HG02610 (cell line): ENCODE measurements around the gene ULBP1.
"Not testable (repeated sequence)": the region's sequence is repeated elsewhere in the genome, so short reads cannot be mapped to it uniquely, and the experiment has no call there.

Experiments
- ATAC-seq: cut with Tn5 transposase; IDR thresholded peaks from one replicate; pipeline ENCODE4 v1.9.1; 2021; ENCODE audit warnings: mild to moderate bottlenecking, moderate library complexity; ENCODE audit not compliant: unreplicated experiment

The ULBP1 gene, protein sequence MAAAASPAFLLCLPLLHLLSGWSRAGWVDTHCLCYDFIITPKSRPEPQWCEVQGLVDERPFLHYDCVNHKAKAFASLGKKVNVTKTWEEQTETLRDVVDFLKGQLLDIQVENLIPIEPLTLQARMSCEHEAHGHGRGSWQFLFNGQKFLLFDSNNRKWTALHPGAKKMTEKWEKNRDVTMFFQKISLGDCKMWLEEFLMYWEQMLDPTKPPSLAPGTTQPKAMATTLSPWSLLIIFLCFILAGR

DNA sequence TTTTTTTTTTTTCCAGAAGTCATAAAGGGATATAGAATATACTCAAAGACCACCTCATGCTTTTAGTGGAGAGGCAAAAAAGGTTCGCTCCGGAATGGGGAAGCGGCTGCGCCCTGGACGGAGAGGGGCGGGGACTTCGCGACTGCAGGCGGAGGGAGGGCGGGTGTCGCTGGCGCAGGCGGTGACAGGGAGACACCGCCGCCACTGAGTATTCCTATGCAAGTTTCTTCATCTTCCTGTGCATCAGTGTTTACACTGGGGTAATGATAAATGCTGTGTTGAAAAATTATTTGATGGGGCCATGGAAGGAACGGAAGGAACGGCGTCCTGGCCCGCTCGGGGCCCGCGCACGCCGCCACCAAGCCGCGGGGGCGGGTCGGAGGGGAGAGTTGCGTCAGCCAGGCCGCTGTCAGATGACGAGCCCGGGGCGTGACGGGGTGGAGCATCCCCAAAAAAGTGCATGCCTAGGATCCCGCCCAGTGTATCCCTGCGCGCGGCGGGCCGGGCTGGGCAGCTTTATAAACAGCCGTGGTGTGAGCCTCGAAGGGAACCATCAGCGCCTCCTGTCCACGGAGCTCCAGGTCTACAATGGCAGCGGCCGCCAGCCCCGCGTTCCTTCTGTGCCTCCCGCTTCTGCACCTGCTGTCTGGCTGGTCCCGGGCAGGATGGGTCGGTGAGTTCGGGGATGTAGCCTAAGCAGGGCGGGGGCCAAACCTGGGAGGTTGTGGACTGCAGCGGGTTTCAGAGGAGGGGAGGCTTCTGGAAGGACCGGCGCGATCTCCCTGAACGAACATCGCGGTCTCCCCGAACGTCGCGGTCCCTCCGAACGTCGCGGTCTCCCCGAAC lies at the start of gene ULBP1:
ULBP1 (plus strand) TSS at position 482 of the 846 bp plus-strand sequence; CDS start at position 589, 107 bp downstream.
- peak; percentile 53 for ATAC-seq

DNA sequence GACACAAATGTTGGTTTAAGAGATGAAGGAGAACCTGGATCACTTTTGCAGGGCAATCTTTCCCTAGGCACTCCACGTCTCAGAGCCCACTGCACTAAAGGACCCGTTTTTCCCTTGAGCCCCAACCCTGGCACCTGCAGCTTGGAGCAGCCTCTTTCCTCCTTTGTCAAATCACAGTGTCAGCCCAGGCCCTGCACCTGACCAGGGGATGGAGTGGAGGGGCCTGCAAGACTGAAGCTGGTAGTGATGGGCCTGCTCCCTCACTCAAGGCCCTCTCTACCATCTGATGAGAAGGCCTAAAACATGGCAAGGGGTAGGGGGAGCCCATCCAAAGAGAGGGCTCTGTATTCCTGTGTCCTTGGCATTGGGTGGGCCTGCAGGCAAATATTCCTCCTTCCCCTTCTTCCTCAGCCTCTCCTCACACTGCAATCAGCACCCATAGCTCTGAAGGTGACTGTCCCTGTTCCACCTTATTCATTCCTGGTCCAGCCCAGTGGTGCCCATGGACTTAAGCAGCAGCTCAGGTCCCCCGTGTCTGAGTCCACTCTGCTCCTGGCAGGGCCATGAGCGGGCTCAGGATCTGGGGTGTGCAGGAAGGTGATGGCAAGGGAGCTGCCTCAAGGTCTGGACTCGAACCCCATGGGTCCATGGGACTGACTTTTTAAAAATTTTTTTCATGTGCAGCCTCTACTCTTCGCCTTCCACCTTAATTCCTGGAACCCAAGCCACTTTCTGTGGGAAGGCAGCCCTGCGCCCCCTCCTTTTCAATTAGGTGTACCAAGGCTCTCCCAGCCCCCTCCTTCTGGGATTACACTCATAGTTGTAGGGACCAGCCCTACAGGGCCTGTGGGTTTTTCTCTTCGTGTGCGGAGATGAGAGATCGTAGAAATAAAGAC lies 47.5 kb upstream of the ULBP1 start:
- no peak for ATAC-seq

DNA sequence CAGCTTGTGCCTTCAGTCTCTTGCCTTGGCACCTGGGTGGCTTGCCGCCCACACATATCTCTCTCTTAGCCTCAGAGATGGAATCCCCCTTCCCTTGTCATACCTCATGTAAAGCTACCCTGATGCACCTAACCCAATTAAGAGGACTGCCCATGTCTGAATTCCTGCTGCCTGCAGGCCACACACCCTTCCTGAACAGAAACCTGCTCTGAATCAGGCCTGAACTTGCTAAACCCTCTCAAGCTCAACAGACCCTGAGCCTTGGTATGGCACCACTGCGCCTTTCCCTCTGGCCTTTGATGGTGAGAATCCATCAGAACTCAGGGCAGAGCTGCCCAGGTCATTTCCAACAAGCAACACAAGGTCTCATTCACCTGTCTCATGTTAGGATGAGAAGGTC lies 46.1 kb upstream of the ULBP1 start:
- ATAC-seq, result no peak

DNA sequence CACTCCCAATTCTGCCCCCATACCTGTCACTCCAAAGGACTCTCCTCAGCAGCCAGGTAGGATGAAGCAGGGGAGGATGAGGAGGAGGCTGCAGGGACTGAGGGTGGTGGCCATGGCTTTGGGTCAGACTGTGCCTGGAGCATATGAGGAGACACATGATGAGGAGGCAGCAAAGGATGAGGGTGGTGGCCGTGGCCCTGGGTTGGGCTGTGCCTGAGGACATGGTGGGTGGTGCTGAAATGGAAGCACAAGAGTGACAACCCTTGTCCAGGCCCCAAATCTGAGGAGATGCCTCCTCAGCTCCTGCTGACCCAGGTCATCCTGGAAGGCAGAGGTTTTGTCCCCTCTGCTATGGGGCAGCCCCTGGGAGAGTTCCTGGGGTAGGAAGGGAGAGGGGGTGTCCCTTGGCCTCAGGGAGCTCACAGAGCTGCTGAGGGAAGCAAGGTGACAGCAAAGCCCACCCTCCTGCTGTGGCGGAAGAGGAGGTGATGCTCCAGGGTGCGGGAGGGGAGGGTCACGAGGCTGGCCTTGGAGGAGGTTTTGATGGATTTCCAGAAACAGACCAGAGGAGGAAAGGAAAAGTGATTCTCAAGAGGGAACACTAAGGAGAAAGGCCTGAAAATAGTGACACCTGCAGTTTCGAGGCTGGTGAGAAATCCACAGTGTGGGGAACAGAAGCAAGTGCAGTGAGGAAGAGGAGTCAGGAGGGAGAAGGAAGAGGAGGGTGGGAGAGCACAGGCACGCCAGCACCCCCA lies 45.4 kb upstream of the ULBP1 start:
- ATAC-seq, result no peak

DNA sequence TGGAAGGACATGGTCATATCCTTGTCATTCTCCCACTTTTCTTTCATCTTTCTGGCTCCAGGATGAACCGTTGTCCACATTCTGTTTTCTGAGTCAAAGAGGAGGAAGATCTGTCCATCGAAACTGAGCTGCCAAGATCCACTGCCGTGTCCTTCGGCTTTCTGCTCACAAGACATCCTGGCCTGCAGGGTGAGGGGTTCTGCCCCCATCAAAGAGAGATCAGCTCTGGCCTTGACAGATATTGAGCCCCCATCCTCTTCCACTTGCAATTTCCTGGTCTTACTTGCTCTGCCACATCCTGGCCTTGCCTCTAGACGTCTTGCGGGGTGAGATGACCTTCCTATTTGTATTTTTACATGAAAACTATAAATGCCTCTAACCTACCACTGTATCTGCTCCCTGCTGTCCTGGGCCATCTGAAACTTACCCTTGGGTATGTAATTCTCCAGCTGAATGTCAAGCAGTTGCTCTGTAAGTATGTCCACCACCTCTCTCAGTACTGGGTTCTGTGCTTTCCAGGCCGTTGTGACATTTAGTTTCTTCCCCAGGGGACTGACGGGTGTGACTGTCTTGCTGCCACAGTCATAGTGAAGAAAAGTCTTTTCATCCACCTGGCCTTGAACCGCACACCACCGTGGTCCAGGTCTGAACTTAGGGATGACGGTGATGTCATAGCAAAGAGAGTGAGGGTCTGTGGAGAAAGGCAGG lies 44.5 kb upstream of the ULBP1 start:
- ATAC-seq, result not testable (repeated sequence)

DNA sequence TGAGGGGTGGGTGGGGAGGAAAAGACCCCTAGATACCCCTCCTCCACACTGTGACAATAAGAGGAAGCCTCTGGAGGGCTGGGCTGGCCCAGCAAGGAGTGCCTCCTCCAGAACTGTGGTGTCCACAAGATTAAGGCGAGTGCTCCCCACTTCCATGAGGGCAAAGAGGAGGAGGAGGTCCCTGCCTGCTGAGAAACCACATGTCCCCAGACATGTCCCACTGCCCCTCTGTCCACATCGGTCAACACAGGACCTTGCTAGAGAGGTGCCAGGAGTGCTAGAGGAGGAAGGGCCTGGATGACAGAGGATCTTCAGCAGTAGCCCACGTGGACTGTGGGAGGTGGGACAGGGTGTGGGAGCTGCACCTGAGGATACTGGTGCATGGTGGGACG lies 43.9 kb upstream of the ULBP1 start:
- no peak for ATAC-seq

DNA sequence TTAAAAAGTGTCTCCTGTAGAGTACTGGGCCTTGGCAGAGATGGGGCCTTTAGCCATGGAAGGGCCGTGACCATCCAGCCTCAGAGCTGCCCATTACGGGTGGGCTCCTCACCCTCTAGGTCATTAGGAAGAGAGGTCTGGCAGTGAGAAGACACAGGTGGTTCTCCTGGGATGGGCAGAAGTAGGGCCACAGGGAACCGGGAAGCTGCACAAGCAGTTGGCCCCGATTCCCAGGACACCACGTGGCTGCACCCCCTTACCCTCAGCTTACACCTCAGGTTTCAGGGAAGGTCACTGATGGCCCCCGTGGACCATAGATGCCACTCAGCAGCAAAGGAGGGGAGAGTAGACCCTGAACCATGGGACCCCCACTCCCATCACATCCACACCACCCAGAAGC lies 42.4 kb upstream of the ULBP1 start:
- no peak for ATAC-seq

DNA sequence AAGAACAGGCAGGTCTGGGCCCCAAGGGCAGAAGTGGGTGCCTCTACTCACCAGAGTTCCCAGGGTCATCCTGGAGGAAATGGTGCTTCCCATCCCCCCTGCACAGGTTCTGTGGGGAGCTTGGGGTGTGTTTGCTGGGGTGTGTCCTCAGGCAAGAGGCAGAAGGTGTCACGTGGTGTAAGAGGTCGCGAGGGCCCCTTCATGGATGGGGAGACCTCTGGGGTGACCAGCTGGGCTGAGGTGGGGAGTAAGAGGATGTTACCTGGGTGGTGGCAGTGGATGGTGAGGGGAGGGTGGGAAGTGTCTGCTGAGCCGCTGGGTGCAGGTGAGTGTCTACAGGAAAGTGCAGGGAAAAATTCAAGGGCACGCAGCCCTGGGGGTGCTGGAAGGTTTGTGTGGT lies 41.7 kb upstream of the ULBP1 start:
- not testable (repeated sequence) for ATAC-seq

DNA sequence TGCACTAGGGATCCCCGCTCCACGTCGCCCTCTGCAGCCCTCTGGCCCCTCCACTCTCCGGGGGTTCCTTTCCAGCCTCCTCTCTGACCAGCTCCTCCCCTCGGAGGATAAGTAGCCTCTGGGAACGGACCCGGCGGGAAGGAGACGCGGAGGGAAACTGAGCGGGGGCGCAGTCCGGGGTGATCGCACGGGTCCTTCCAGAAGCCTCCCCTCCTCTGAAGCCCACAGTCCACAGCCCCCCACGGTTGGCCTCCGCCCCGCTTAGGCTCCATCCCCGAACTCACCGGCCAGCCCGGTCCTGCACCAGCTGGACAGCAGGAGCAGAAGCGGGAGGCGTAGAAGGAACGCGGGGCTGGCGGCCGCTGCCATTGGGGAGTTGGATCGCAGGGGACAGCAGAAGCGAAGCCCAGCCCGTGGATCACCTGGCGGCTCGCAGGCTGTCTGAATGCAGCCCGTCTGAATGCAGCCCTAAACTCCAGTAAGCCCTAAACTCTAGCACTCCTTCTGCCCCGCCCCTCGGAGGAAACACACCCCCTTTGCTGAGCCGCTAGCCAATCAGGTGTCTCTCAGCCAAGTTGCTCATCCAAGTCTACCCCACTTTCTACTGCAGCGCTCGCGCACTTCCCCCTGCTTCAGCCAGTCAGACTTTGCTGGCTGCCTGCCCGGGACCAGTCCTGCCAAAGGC lies 41.0 kb upstream of the ULBP1 start, which contains the start of gene RAET1G:
RAET1G (minus strand) TSS at position 480 of the 685 bp plus-strand sequence; CDS start at position 369, 111 bp downstream.
- peak; percentile 54 for ATAC-seq

DNA sequence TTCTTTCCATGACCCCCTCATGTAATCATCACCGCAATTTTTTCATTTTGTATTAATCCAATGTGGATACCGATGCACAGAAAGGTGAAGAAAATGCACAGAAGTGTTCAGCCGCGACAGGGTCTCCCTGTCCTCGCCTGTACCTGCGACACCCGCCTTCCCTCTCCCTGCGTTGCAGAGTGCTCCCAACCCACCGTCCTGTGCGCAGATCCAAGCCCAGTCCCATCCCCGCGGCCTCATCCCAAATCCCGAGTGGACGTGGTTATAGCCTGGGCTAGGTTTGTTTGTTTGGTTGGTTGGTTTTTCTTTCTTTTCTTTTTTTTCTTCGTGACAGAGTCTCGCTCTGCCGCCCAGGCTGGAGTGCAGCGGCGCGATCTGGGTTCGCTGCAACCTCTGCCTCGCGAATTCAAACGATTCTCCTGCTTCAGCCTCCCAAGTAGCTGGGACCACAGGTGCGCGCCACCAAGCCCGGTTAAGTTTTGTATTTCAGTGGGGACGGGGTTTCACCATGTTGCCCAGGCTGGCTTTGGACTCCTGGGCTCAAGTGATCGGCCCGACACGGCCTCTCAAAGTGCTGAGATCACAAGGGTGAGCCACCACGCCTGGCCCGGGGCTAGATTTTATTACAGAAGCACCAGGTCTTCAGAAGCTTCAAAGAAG lies 40.3 kb upstream of the ULBP1 start:
- no peak for ATAC-seq

DNA sequence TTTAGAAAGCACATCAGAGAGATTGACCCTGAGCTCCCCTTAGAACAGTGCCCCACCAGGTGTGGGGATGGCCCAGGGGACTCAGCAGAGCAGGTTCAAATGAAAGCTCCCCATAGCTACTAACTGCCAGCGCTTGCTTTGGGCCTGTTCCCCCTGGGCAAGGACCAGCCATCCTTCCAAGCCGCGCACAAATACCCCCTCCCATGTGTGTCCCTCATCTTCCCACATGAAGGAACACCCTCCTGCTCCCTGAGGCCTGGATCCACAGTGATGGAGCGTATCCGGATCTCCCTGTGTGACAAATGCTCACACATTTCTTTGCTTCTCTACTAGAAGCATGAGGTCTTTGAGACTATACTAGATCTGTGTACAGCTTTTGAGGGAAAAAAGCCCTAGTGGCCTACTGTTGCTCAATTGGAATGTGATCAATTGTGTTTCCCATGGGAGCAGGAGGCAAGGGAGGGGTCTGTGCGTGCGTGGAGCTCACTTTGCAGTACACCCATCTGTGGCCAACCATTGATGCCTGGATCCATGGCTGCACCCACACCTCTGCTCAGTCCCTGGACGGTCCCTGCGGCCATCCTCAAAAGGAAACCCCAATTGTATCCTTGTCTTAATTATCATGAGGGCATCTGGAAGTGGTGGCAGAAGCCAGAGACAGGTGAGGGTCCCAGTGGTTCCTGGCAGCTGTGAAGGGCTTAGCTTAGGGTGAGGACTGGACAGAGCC lies 39.4 kb upstream of the ULBP1 start:
- no peak for ATAC-seq

DNA sequence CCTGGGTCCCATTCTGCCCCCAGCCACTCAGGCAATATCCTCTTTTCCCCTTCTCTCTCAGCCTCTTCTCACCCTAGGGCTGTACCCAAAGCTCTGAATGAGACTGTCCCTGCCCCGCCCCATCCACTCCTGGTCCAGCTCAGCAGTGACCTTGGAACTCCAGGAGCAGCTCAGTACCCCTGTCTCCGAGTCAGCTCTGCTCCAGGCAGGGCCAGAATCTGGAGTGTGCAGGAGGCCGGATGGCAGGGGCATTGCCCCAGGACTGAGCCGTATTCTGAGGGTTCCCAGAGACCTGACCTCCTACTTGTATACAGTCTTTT lies 38.9 kb upstream of the ULBP1 start:
- ATAC-seq, result no peak

DNA sequence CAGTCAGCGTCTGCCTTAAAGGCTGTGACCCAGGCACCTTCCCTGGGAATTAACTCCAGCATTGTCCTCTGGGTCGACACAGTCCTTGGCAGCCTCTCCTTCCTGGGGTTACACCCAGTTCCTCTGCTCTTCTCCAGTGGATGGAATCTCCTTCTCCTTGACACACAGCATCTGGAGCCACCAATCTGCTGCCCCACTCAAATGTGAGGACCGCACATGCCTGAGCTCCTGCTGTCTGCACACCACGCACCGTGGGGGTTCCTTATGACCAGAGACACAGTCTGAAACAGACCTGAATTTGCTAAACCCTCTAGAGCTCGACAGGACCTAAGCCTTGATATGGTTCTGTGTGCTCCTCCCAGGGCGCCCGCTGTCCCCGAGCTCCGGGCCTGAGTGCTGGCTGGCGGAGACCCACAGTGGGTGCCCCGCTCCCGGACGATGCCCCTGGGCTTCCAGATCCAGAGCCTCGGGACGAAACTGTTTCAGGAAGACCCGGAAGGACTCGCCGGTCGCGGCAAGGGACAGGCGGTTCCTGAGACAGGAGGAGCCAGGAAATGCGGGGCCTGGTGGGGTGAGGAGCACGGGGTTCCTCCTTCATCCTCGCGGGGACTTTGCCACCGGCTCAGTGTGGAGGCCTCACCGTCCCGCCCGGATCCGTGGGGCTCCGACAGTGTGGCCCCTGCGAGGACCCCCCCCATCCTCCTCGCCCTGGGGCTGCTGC lies 38.3 kb upstream of the ULBP1 start:
- ATAC-seq, result no peak

DNA sequence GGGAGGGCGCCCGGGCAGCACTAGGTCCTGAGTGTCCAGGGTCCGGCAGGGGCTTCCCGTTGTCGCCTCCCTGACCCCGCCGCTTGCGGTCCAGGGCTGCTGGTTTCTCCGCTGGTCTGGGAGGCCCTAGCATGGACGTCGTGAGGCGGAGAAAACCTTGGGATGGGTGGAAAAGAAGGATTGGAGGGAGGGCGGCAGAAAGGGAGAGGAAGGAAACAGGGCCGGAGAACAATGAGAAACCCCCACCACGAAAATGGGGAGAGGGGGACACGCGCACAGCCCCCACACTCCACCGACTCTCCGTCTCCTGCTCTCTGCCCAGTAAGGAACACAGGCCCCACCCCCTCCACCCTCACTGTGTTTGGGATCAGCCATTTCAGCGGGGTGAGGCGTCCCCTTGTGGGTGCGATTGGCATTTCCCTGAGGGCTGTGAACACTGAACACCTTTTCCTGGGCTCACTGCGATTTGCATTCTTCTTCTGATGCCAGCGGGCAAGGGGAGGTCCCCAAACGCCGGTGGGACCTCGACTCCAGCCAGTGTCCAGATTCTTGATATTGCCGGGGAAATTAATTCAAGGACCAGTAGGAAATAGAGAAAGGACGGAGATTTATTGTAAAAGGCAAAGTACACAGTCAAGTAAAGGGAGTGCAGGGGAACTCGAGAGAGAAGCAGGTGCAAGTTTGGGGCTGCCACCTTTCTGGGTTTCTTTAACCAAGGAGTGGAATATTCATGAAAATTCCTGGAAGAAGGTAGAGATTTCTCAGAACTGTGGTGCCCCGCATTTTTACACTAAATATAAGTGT lies 37.6 kb upstream of the ULBP1 start:
- ATAC-seq, result peak; percentile 63

DNA sequence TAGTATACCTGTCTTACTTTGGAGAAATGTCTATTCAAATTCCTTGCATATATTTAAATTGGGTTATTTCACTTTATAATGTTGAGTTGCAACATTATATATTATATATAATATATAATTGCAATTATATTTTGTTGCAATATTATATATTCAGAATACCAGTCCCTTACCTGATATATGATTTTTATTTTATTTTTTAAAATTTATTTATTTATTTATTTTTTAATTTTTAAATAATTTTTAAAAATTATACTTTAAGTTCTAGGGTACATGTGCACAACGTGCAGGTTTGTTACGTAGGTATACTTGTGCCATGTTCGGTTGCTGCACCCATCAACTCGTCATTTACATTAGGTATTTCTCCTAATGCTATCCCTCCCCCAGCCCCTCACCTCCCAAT lies 36.7 kb upstream of the ULBP1 start:
- not testable (repeated sequence) for ATAC-seq

DNA sequence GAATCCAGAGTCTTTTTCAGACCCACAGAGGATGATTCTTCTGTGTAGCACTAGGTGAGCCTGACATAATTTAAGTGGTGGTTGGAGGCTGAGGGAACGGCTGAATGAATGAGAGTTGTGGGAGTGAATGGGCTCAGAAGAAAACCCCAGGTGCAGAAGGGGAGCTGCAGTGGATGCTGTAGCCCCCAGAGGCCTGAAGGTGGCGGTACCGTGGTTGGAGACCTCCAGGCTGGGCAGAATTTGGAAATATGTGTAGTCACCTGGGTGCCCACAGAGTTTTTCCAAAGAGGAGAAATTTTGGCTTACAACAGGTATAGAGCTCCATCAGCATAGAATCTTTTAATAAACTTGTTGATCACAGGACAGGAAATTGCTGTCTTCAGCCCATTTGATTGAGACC lies 34.3 kb upstream of the ULBP1 start:
- ATAC-seq, result no peak

DNA sequence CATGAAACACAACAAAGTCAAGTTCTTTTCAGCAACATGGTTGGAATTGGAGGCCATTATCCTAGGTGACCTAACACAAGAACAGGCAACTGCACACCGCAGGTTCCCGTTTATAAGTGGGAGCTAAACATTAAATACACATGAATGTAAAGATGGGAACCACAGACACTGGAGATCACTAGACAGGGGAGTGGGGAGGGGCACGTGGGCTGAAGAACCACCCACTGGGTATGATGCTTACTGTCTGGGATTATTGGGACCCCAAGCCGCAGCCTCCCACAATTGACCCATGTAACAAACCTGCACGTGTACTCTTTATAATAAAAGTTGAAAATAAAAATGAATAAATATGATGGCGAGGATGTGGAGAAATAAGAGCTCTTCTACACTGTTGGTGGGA lies 32.2 kb upstream of the ULBP1 start:
- no peak for ATAC-seq
